GM12878 (cell line): ENCODE results near the gene IL17B.

ENCODE experiments used
- ASH2L ChIP-seq: fragments of 300-600, 200-600 bp; sonication (generic); IDR thresholded peaks from 2 replicates; pipeline ENCODE4 v1.6.1; 2017; ENCODE audit warnings: low read depth, mild to moderate bottlenecking, borderline replicate concordance
- BCL3 ChIP-seq: IDR thresholded peaks from 2 replicates; pipeline ENCODE4 v1.6.1; 2011; ENCODE audit warnings: borderline replicate concordance, low read depth, mild to moderate bottlenecking, moderate library complexity, low read length; ENCODE audit not compliant: insufficient read depth, poor library complexity, severe bottlenecking
- BHLHE40 ChIP-seq, 2 experiments: fragments of 450-650 bp in 1 of 2; IDR thresholded peaks; 2 replicates each; pipeline ENCODE4 v1.6.1; 2011 to 2017; ENCODE audit warnings: low read depth in 2 of 2, borderline replicate concordance in 1 of 2, improper control_type of control experiment in 1 of 2, low read length in 1 of 2, mild to moderate bottlenecking in 1 of 2
- CTCF ChIP-seq, 3 experiments: IDR thresholded peaks in 2 of 3; conservative IDR thresholded peaks in 1 of 3; 2 replicates each; pipeline ENCODE4 v1.5.1; 2011; ENCODE audit warnings: low read depth in 3 of 3, low read length in 3 of 3, mild to moderate bottlenecking in 3 of 3, control low read depth in 2 of 3, moderate library complexity in 2 of 3, inconsistent platforms in 1 of 3, mixed read lengths in 1 of 3; ENCODE audit not compliant: control insufficient read depth in 2 of 3, insufficient read depth in 1 of 3; ENCODE audit errors: extremely low read depth in 1 of 3

- TF ChIP-seq BCL3 (no peak), ASH2L (no peak), BHLHE40 (IDR thresholded peaks at IDR 0.05; ENCODE audit: borderline replicate concordance in 1 of 2, low read depth in 2 of 2, low read length in 1 of 2) (no peak), CTCF (IDR thresholded peaks at IDR 0.05 in 2 of 3, conservative IDR thresholded peaks at IDR 0.05 in 1 of 3; ENCODE audit: control insufficient read depth in 2 of 3, extremely low read depth in 1 of 3, insufficient read depth in 1 of 3, low read depth in 3 of 3, low read length in 3 of 3) (no peak)
Measured at GRCh38 chr5:149380466-149381121, 1.5 kb upstream of the IL17B start.
